GM12878 (cell line): ENCODE measurements around the gene MAPT. TPM values are rescaled to one million over a fixed set of nuclear protein-coding genes. Genes with fewer than 3 reads are reported as not detected.

Source experiments
- ATAC-seq: fragments of 200-7000 bp; cut with Tn5 transposase; 3 replicates; pipeline ENCODE4 v1.9.1; 2020; ENCODE audit warnings: mild to moderate bottlenecking, moderate library complexity
- BruUV-seq: library from RNA; stranded (reverse); fragments of 400-500 nt; replicated peaks from 2 replicates; lab custom pipeline; 2021; lab: Mats Ljungman, UMichigan
- CTCF ChIA-PET: fragments of 300-600 bp; sonication (Branson Sonifier 250); formaldehyde crosslinking; extraction: SDS; loops from one replicate; lab custom pipeline; 2021; ENCODE audit warnings: inconsistent platforms; lab: Yijun Ruan, JAX
- POLR2A ChIA-PET: fragments of 350-600 bp; formaldehyde crosslinking; extraction: SDS; loops from one replicate; lab custom pipeline; 2021; ENCODE audit warnings: inconsistent platforms; lab: Charles Lee
- RAD21 ChIA-PET: fragments of 300-600 bp; sonication (Branson Sonifier 250); formaldehyde crosslinking; loops from one replicate; lab custom pipeline; 2023; ENCODE audit warnings: antibody characterized with exemption; ENCODE audit not compliant: unreplicated experiment; lab: Charles Lee
- SMC1A ChIA-PET: fragments of 300-600 bp; sonication (Branson Sonifier 250); formaldehyde crosslinking; loops from one replicate; lab custom pipeline; 2023; ENCODE audit not compliant: unreplicated experiment, uncharacterized antibody; lab: Charles Lee
- DNase-seq: peaks from one replicate; pipeline ENCODE4 v3.0.0-alpha.2; 2011; ENCODE audit warnings: low read depth, low spot score
- FAIRE-seq: peaks from 3 replicates; lab custom pipeline; 2011; peaks lifted over from hg19 to GRCh38; lab: Jason Lieb, UNC
- H2AFZ ChIP-seq: 2 replicates; pipeline ENCODE4 v1.6.0; 2011; ENCODE audit warnings: low read depth, low read length, control low read depth; ENCODE audit not compliant: control insufficient read depth
- H3K27ac ChIP-seq: 2 replicates; pipeline ENCODE4 v1.5.1; 2011; ENCODE audit warnings: control low read depth; ENCODE audit not compliant: control insufficient read depth, insufficient read depth
- H3K27me3 ChIP-seq, 2 experiments: replicated peaks in 1 of 2; 2 replicates each; pipeline versions ENCODE4 v1.6.0 to v1.6.1; 2011; ENCODE audit warnings: low read length in 1 of 2; ENCODE audit not compliant: control insufficient read depth in 2 of 2, insufficient read depth in 2 of 2
- H3K36me3 ChIP-seq, 2 experiments: 2 replicates each; pipeline ENCODE4 v1.5.1; 2011; ENCODE audit warnings: low read length in 1 of 2; ENCODE audit not compliant: control insufficient read depth in 2 of 2, insufficient read depth in 2 of 2
- H3K4me1 ChIP-seq: 2 replicates; pipeline ENCODE4 v1.6.1; 2011; ENCODE audit warnings: mild to moderate bottlenecking, low read length, moderate library complexity, mixed read lengths; ENCODE audit not compliant: control insufficient read depth, insufficient read depth
- H3K4me2 ChIP-seq: 2 replicates; pipeline ENCODE4 v1.6.0; 2011; ENCODE audit warnings: control low read depth; ENCODE audit not compliant: control insufficient read depth, insufficient read depth
- H3K4me3 ChIP-seq: fragments of 200-600 bp; sonication (generic); 2 replicates; pipeline ENCODE4 v1.5.1; 2016
- H3K79me2 ChIP-seq: 2 replicates; pipeline ENCODE4 v1.6.0; 2011; ENCODE audit warnings: low read length; ENCODE audit not compliant: control insufficient read depth, insufficient read depth
- H3K9ac ChIP-seq: 2 replicates; pipeline ENCODE4 v1.8.0; 2011; ENCODE audit warnings: low read length, control low read depth, mixed read lengths; ENCODE audit not compliant: control insufficient read depth, insufficient read depth
- H3K9me3 ChIP-seq: replicated peaks from 3 replicates; pipeline ENCODE4 v1.5.1; 2011; ENCODE audit warnings: mild to moderate bottlenecking, low read length; ENCODE audit not compliant: control insufficient read depth, insufficient read depth
- H4K20me1 ChIP-seq: 2 replicates; pipeline ENCODE4 v1.6.0; 2011; ENCODE audit not compliant: control insufficient read depth, insufficient read depth
- CBX3 ChIP-seq: fragments of 200-600 bp; sonication (generic); IDR thresholded peaks from 2 replicates; pipeline ENCODE4 v1.6.1; 2016; ENCODE audit warnings: low read depth, borderline replicate concordance
- CHD1 ChIP-seq: IDR thresholded peaks from 2 replicates; pipeline ENCODE4 v1.6.1; 2012; ENCODE audit warnings: low read depth, low read length, improper control_type of control experiment
- CREB1 ChIP-seq: IDR thresholded peaks from 2 replicates; pipeline ENCODE4 v1.6.1; 2012; ENCODE audit warnings: low read depth, mild to moderate bottlenecking, inconsistent platforms
- E2F4 ChIP-seq: IDR thresholded peaks from 2 replicates; pipeline ENCODE4 v1.6.1; 2012; ENCODE audit warnings: low read depth, low read length, improper control_type of control experiment
- ESRRA ChIP-seq: IDR thresholded peaks from 2 replicates; pipeline ENCODE4 v1.6.1; 2012; ENCODE audit warnings: mild to moderate bottlenecking, low read length, improper control_type of control experiment
- GATAD2B ChIP-seq: fragments of 450-650 bp; conservative IDR thresholded peaks from 2 replicates; pipeline ENCODE4 v1.6.1; 2017; ENCODE audit warnings: low read depth, mild to moderate bottlenecking, moderate library complexity
- MTA2 ChIP-seq: fragments of 450-650 bp; IDR thresholded peaks from 2 replicates; pipeline ENCODE4 v1.6.1; 2016; ENCODE audit warnings: low read depth, mild to moderate bottlenecking, moderate library complexity
- MYB ChIP-seq: fragments of 150-350 bp; IDR thresholded peaks from 2 replicates; pipeline ENCODE4 v1.6.1; 2014; ENCODE audit warnings: mild to moderate bottlenecking, low read depth, low read length, borderline replicate concordance
- NR2F1 ChIP-seq: fragments of 450-650 bp; conservative IDR thresholded peaks from 2 replicates; pipeline ENCODE4 v1.6.1; 2017; ENCODE audit warnings: mild to moderate bottlenecking
- PAX8 ChIP-seq: fragments of 450-650 bp; IDR thresholded peaks from 2 replicates; pipeline ENCODE4 v1.6.1; 2017; ENCODE audit warnings: mild to moderate bottlenecking, moderate library complexity
- POU2F2 ChIP-seq: IDR thresholded peaks from 3 replicates; pipeline ENCODE4 v1.6.1; 2011; ENCODE audit warnings: low read depth, mild to moderate bottlenecking, low read length, borderline replicate concordance
- RUNX3 ChIP-seq: IDR thresholded peaks from 2 replicates; pipeline ENCODE4 v1.6.1; 2012; ENCODE audit warnings: low read length, inconsistent platforms
- SP1 ChIP-seq: IDR thresholded peaks from one replicate; pipeline ENCODE4 v1.6.1; 2011; ENCODE audit warnings: low read depth, low read length
- SRF ChIP-seq, 2 experiments: IDR thresholded peaks; 2 replicates each; pipeline ENCODE4 v1.6.1; 2011; ENCODE audit warnings: low read depth in 2 of 2, low read length in 2 of 2, mild to moderate bottlenecking in 1 of 2, moderate library complexity in 1 of 2
- SUPT20H ChIP-seq: IDR thresholded peaks from 2 replicates; pipeline ENCODE4 v1.6.1; 2011; ENCODE audit warnings: low read depth, mild to moderate bottlenecking, low read length, moderate library complexity, borderline replicate concordance; ENCODE audit not compliant: control insufficient read depth
- SUZ12 ChIP-seq: fragments of 200-600 bp; sonication (generic); IDR thresholded peaks from one replicate; pipeline ENCODE4 v1.6.1; 2018; ENCODE audit warnings: antibody characterized with exemption, mild to moderate bottlenecking; ENCODE audit not compliant: unreplicated experiment
- ZBTB4 ChIP-seq: fragments of 450-650 bp; formaldehyde crosslinking; IDR thresholded peaks from 2 replicates; pipeline ENCODE4 v1.4.0; 2022; ENCODE audit warnings: mild to moderate bottlenecking, moderate library complexity
- ZSCAN29 ChIP-seq: fragments of 450-650 bp; IDR thresholded peaks from 2 replicates; pipeline ENCODE4 v1.6.1; 2017; ENCODE audit warnings: mild to moderate bottlenecking, moderate library complexity
- WGBS: methylation state at CpG from one replicate; pipeline ENCODE4 v1.1.6; 2016; ENCODE audit warnings: low lambda C conversion rate; ENCODE audit not compliant: insufficient replicate concordance, insufficient coverage; ENCODE audit errors: missing lambda C conversion rate; 5-methylcytosine and 5-hydroxymethylcytosine counted together
- in situ Hi-C: fragments of 300-500 bp; cut with MboI; formaldehyde crosslinking; loops from 9 replicates; pipeline ENCODE4 v1.14.3; 2018; ENCODE audit warnings: mixed read lengths
- intact Hi-C: fragments of 100-400 bp; cut with micrococcal nuclease; formaldehyde crosslinking; loops from one replicate; pipeline ENCODE4 v1.14.2; 2022; ENCODE audit not compliant: unreplicated experiment
- polyA plus RNA-seq, 11 experiments: library from polyadenylated mRNA; depleted of rRNA in 4 of 11; unstranded in 6 of 11; stranded (reverse) in 5 of 11; fragments of >200 nt; fragmentation: Nextera tagmentation in 4 of 11; fragmentation: Illumina TruSeq in 1 of 11; extraction: Ambion mirVana in 4 of 11; extraction: Trizol in 1 of 11; gene quantifications; 1 replicate in 1 of 11; 2 replicates in 10 of 11; pipeline versions ENCODE4 v1.2.1 to v1.2.3, GENCODE V29; 2011 to 2016; ENCODE audit warnings: inconsistent platforms in 2 of 11, missing spikeins in 2 of 11, low read depth in 1 of 11
- total RNA-seq, 4 experiments: library from RNA; depleted of rRNA in 3 of 4; stranded (reverse); fragments of >200 nt in 3 of 4; fragmentation: Illumina TruSeq in 1 of 4; extraction: Trizol in 1 of 4; gene quantifications; 2 replicates each; pipeline versions ENCODE4 v1.2.1 to v1.2.3, GENCODE V29; 2013 to 2021

The MAPT gene
- total and polyA plus RNA-seq, 10 of the 15 experiments (the other 5 are each of a cell fraction or from before 2014, with no cell fraction given) = under 0.01 to 0.05 (median 0.03) TPM; not detected in 7

GRCh38 chr17:46072998-46073397, 178.6 kb downstream of the MAPT start (continued):
- TF ChIP-seq RUNX3 = no peak
- no peak for TF ChIP-seq SP1
- TF ChIP-seq ZBTB4 (CRISPR knock-in tag) = no peak
- no peak for TF ChIP-seq MYB
- TF ChIP-seq SUPT20H = no peak
- no peak for TF ChIP-seq NR2F1

- WGBS = 95% methylated on average over 1 of the region's 1 CpG
- SMC1A ChIA-PET = interaction anchor here (0.7 kb wide), 1 partner anchor 13 kb away, joined by 3 read pairs; no protein-coding TSS in a partner anchor
- POLR2A ChIA-PET = interaction anchor here (1.1 kb wide), 1 partner anchor 17 kb away, joined by 3 read pairs; no protein-coding TSS in a partner anchor
- no TSS peak for BruUV-seq
- H3K4me3 ChIP-seq = no peak overlapping the region
- RAD21 ChIA-PET = no interaction called here
- peaks cover 2% of the 10 kb centered on the region for H3K79me2 ChIP-seq
- no peaks in the 10 kb centered on the region for H3K4me1 ChIP-seq
- FAIRE-seq (no peak), ATAC-seq (no peak), DNase-seq (no peak)
- CTCF ChIA-PET = interaction anchor here (2.6 kb wide), 1 partner anchor 138 kb away, joined by 8 read pairs; no protein-coding TSS in a partner anchor
- H3K27ac ChIP-seq = no peak overlapping the region
- in situ Hi-C loops = no loop called here
- intact Hi-C loops = no loop called here
- H3K36me3 ChIP-seq = no peaks in the 10 kb centered on the region; a peak in 2 of 4 replicates
- H3K9ac ChIP-seq = no peak overlapping the region
- no peaks in the 10 kb centered on the region for H4K20me1 ChIP-seq
- TF ChIP-seq PAX8 (no peak), SRF (IDR thresholded peaks at IDR 0.05; ENCODE audit: low read depth in 2 of 2, low read length in 2 of 2) (no peak), POU2F2 (no peak), ZSCAN29 (no peak), E2F4 (no peak), ESRRA (no peak), MTA2 (no peak), CBX3 (no peak), CHD1 (no peak), GATAD2B (no peak), SUZ12 (no peak), CREB1 (no peak)
- H3K9me3 ChIP-seq = no peaks in the 10 kb centered on the region
- no peak overlapping the region for H2AFZ ChIP-seq
- no peak overlapping the region for H3K4me2 ChIP-seq
- H3K27me3 ChIP-seq = no peaks in the 10 kb centered on the region
Measured at GRCh38 chr17:46074540-46074939, 180.2 kb downstream of the MAPT start.
